K562 (cell line): ENCODE data around the gene PITX1. TPM values are rescaled to one million over a fixed set of nuclear protein-coding genes. Genes with fewer than 3 reads are reported as not detected.

Source experiments
- ATAC-seq: fragments of 200-7000 bp; cut with Tn5 transposase; 3 replicates; pipeline ENCODE4 v1.9.1; 2020; ENCODE audit warnings: moderate library complexity
- BruUV-seq: library from RNA; stranded (reverse); fragments of 400-500 nt; replicated peaks from 2 replicates; lab custom pipeline; 2021; lab: Mats Ljungman, UMichigan
- CTCF ChIA-PET: fragments of 300-600 bp; formaldehyde crosslinking; extraction: SDS; loops from one replicate; lab custom pipeline; 2021; ENCODE audit warnings: low intra/inter-chr PET ratio; lab: Yijun Ruan, JAX
- POLR2A ChIA-PET: fragments of 300-600, 350-650 bp; sonication (Branson Sonifier 250); formaldehyde crosslinking; extraction: SDS; loops from one replicate; lab custom pipeline; 2021; ENCODE audit warnings: antibody characterized with exemption, inconsistent platforms; lab: Yijun Ruan, JAX
- DNase-seq, 4 experiments: peaks; one replicate each; pipeline versions ENCODE4 v3.0.0 to v3.0.0-alpha.2; 2011 to 2018; ENCODE audit warnings: low spot score in 3 of 4, mixed read lengths in 3 of 4; ENCODE audit errors: extremely low read depth in 1 of 4
- FAIRE-seq: peaks from 2 replicates; lab custom pipeline; 2011; peaks lifted over from hg19 to GRCh38; lab: Jason Lieb, UNC
- H2AFZ ChIP-seq: 2 replicates; pipeline ENCODE4 v1.6.0; 2011; ENCODE audit warnings: low read depth, low read length, control low read depth, inconsistent platforms
- H3K27ac ChIP-seq: fragments of 200-600 bp; 3 replicates; pipeline ENCODE4 v1.8.0; 2011; ENCODE audit warnings: low read depth, mild to moderate bottlenecking, control low read depth, inconsistent platforms, low read length, moderate library complexity, mixed read lengths; ENCODE audit errors: extremely low read depth
- H3K27me3 ChIP-seq, 2 experiments: fragments of 300-600 bp in 1 of 2; 2 replicates in 1 of 2; 3 replicates in 1 of 2; pipeline versions ENCODE4 v1.6.0 to v1.8.0; 2011; ENCODE audit warnings: inconsistent platforms in 2 of 2, low read length in 2 of 2, mild to moderate bottlenecking in 1 of 2, mixed read lengths in 1 of 2, moderate library complexity in 1 of 2; ENCODE audit not compliant: control insufficient read depth in 2 of 2, insufficient read depth in 2 of 2
- H3K36me3 ChIP-seq: fragments of 300-600 bp; 3 replicates; pipeline ENCODE4 v1.8.0; 2011; ENCODE audit warnings: mild to moderate bottlenecking, low read length, inconsistent platforms; ENCODE audit not compliant: control insufficient read depth, insufficient read depth
- H3K4me1 ChIP-seq, 2 experiments: fragments of 200-600 bp in 1 of 2; replicated peaks in 1 of 2; 2 replicates in 1 of 2; 3 replicates in 1 of 2; pipeline versions ENCODE4 v1.5.1 to v1.8.0; 2011; ENCODE audit warnings: inconsistent platforms in 2 of 2, low read length in 2 of 2, mild to moderate bottlenecking in 1 of 2, mixed read lengths in 1 of 2, moderate library complexity in 1 of 2; ENCODE audit not compliant: control insufficient read depth in 2 of 2, insufficient read depth in 2 of 2
- H3K4me2 ChIP-seq: 2 replicates; pipeline ENCODE4 v1.6.1; 2011; ENCODE audit warnings: low read length, control low read depth, inconsistent platforms, mixed read lengths; ENCODE audit not compliant: insufficient read depth
- H3K4me3 ChIP-seq: fragments of 200-600 bp; sonication (generic), shearing (Covaris generic); 2 replicates; pipeline ENCODE4 v1.5.1; 2016; ENCODE audit warnings: control low read depth, inconsistent platforms
- H3K79me2 ChIP-seq: fragments of 200-600 bp; 3 replicates; pipeline ENCODE4 v1.8.0; 2011; ENCODE audit warnings: low read length, inconsistent platforms; ENCODE audit not compliant: control insufficient read depth, insufficient read depth
- H3K9ac ChIP-seq, 2 experiments: 2 replicates each; pipeline versions ENCODE4 v1.6.0 to v1.6.1; 2011; ENCODE audit warnings: low read depth in 2 of 2, low read length in 2 of 2, control low read depth in 1 of 2, inconsistent platforms in 1 of 2, mild to moderate bottlenecking in 1 of 2, mixed read lengths in 1 of 2; ENCODE audit not compliant: insufficient read depth in 1 of 2
- H3K9me1 ChIP-seq: one replicate; pipeline ENCODE4 v1.6.0; 2011; ENCODE audit warnings: inconsistent platforms, mild to moderate bottlenecking, low read length, moderate library complexity; ENCODE audit not compliant: control insufficient read depth, insufficient read depth
- H3K9me3 ChIP-seq: replicated peaks from 2 replicates; pipeline ENCODE4 v1.5.1; 2011; ENCODE audit warnings: low read depth, low read length, inconsistent platforms; ENCODE audit not compliant: control insufficient read depth, insufficient read depth
- H4K20me1 ChIP-seq: replicated peaks from 2 replicates; pipeline ENCODE4 v1.6.1; 2011; ENCODE audit warnings: low read length, inconsistent platforms, mixed read lengths; ENCODE audit not compliant: control insufficient read depth, insufficient read depth
- C11orf30 ChIP-seq: fragments of 450-650 bp; IDR thresholded peaks from 2 replicates; pipeline ENCODE4 v1.6.1; 2016; ENCODE audit warnings: low read depth, mild to moderate bottlenecking
- DNMT1 ChIP-seq: fragments of 450-650 bp; IDR thresholded peaks from 2 replicates; pipeline ENCODE4 v1.6.1; 2016; ENCODE audit warnings: antibody characterized with exemption, mild to moderate bottlenecking
- HIVEP1 ChIP-seq: fragments of 250-450 bp; sonication (Bioruptor Pico); IDR thresholded peaks from 2 replicates; pipeline ENCODE4 v1.4.0; 2020; ENCODE audit warnings: mild to moderate bottlenecking
- MAFF ChIP-seq: IDR thresholded peaks from 2 replicates; pipeline ENCODE4 v1.6.1; 2012; ENCODE audit warnings: low read length, improper control_type of control experiment
- MAFG ChIP-seq: fragments of 450-650 bp; conservative IDR thresholded peaks from 2 replicates; pipeline ENCODE4 v1.6.1; 2016; ENCODE audit warnings: missing genetic modification characterization, missing compliant biosample characterization
- MAFK ChIP-seq: IDR thresholded peaks from 2 replicates; pipeline ENCODE4 v1.6.1; 2011; ENCODE audit warnings: low read length, improper control_type of control experiment
- SMAD3 ChIP-seq: fragments of 450-650 bp; formaldehyde crosslinking; conservative IDR thresholded peaks from 2 replicates; pipeline ENCODE4 v1.4.0; 2020; ENCODE audit warnings: mild to moderate bottlenecking
- SREBF1 ChIP-seq: fragments of 150-350 bp; IDR thresholded peaks from 2 replicates; pipeline ENCODE4 v1.6.1; 2014; ENCODE audit warnings: antibody characterized with exemption, low read depth, low read length, borderline replicate concordance
- ZNF316 ChIP-seq: fragments of 450-650 bp; IDR thresholded peaks from 2 replicates; pipeline ENCODE4 v1.6.1; 2016
- WGBS: fragments of 100-300 bp; shearing (Covaris generic); methylation state at CpG from one replicate; pipeline ENCODE4 v1.1.6; 2016; ENCODE audit warnings: low coverage, mixed read lengths; ENCODE audit not compliant: insufficient coverage; ENCODE audit errors: missing lambda C conversion rate; 5-methylcytosine and 5-hydroxymethylcytosine counted together
- in situ Hi-C: fragments of 300-500 bp; cut with MboI; formaldehyde crosslinking; loops from 4 replicates; pipeline ENCODE4 v1.15.0; 2018; ENCODE audit warnings: inconsistent platforms, mixed read lengths
- intact Hi-C: fragments of 100-400 bp; cut with micrococcal nuclease; formaldehyde crosslinking; loops from 2 replicates; pipeline ENCODE4 v1.14.2; 2022
- polyA plus RNA-seq, 8 experiments: library from polyadenylated mRNA; depleted of rRNA in 4 of 8; stranded (reverse) in 5 of 8; unstranded in 3 of 8; fragments of >200 nt; fragmentation: Nextera tagmentation in 2 of 8; fragmentation: Illumina TruSeq in 1 of 8; extraction: Ambion mirVana in 2 of 8; extraction: Trizol in 1 of 8; gene quantifications; 2 replicates each; pipeline versions ENCODE4 v1.2.1 to v1.2.3, GENCODE V29; 2011 to 2014; ENCODE audit warnings: inconsistent platforms in 1 of 8, missing spikeins in 1 of 8
- total RNA-seq, 7 experiments: library from RNA; depleted of rRNA in 6 of 7; stranded (reverse); fragments of >200 nt in 6 of 7; fragmentation: Illumina TruSeq in 2 of 7; extraction: Trizol in 2 of 7; gene quantifications; 2 replicates each; pipeline versions ENCODE4 v1.2.1 to v1.2.3, GENCODE V29; 2011 to 2021; ENCODE audit warnings: low replicate concordance in 1 of 7

Gene PITX1
- total and polyA plus RNA-seq, 9 of the 15 experiments (the other 6 are each of a cell fraction or from before 2014, with no cell fraction given), result 0.13 to 88.2 (median 24.9) TPM

- intact Hi-C loops, result loop anchor here (10.0 kb wide), 2 partner anchors 175 to 325 kb away; no protein-coding TSS in a partner anchor
- ChIA-PET CTCF (interaction anchor here (1.3 kb wide), 1 partner anchor 193 kb away, joined by 5 read pairs; no protein-coding TSS in a partner anchor), POLR2A (interaction anchor here (0.6 to 6.1 kb wide), 5 partner anchors 12 to 318 kb away, joined by 3 to 35 read pairs (median 3); no protein-coding TSS in a partner anchor)
- no TSS peak for BruUV-seq
- no peak overlapping the region for H3K4me3 ChIP-seq
- peak; percentile 6 for FAIRE-seq
- no peaks in the 10 kb centered on the region for H3K9me1 ChIP-seq
- in situ Hi-C loops, result loop anchor here (10.0 kb wide), 1 partner anchor 325 kb away; no protein-coding TSS in a partner anchor
- H3K9ac ChIP-seq, result no peak overlapping the region
- 35% methylated on average over 9 of the region's 11 CpGs for WGBS
- no peak for DNase-seq
- no peaks in the 10 kb centered on the region for H3K79me2 ChIP-seq
- H3K36me3 ChIP-seq, result no peaks in the 10 kb centered on the region
- no peaks in the 10 kb centered on the region for H3K27me3 ChIP-seq
- H3K4me2 ChIP-seq, result no peak overlapping the region
- no peak overlapping the region for H2AFZ ChIP-seq
- no peak overlapping the region for H3K27ac ChIP-seq
- TF ChIP-seq HIVEP1 (CRISPR knock-in tag), result no peak
- TF ChIP-seq SREBF1, result no peak
- TF ChIP-seq MAFF, result peak; percentile 90
- TF ChIP-seq SMAD3 (CRISPR knock-in tag), result no peak
- TF ChIP-seq MAFG (tag), result peak; percentile 93
- TF ChIP-seq MAFK, result peak; percentile 90
- no peak for TF ChIP-seq DNMT1
- peak; percentile 94 for TF ChIP-seq C11orf30
- TF ChIP-seq ZNF316, result peak; percentile 98
- H3K4me1 ChIP-seq, result peaks cover 0 to 1% of the 10 kb centered on the region in 2 experiments; a peak in 1 of 5 replicates
- no peaks in the 10 kb centered on the region for H3K9me3 ChIP-seq
- no peaks in the 10 kb centered on the region; the same call in 1 of the 2 replicates for H4K20me1 ChIP-seq
- no peak for ATAC-seq
These were observed 24.1 kb downstream of the PITX1 start for GRCh38 chr5:135009736-135010501.
